K562 (cell line): ENCODE data around the gene PRKCE.

ENCODE experiments used
- MAZ ChIP-seq, 2 experiments: fragments of 450-650 bp in 1 of 2; sonication (generic) in 1 of 2; formaldehyde crosslinking; IDR thresholded peaks in 1 of 2; conservative IDR thresholded peaks in 1 of 2; 2 replicates each; pipeline versions ENCODE4 v1.4.0 to v1.5.0; 2020; ENCODE audit warnings: mild to moderate bottlenecking in 1 of 2, missing genetic modification reagents in 1 of 2
- MCM2 ChIP-seq: fragments of 450-650 bp; IDR thresholded peaks from 2 replicates; pipeline ENCODE4 v1.6.1; 2017; ENCODE audit warnings: low read depth, mild to moderate bottlenecking
- POLR2AphosphoS5 ChIP-seq: IDR thresholded peaks from 2 replicates; pipeline ENCODE4 v1.6.1; 2011; ENCODE audit warnings: mild to moderate bottlenecking, low read depth, low read length, moderate library complexity; ENCODE audit not compliant: control insufficient read depth, insufficient read depth
- ZNF140 ChIP-seq: fragments of 250-450 bp; sonication (Bioruptor Pico); IDR thresholded peaks from 2 replicates; pipeline ENCODE4 v1.8.0; 2021; ENCODE audit warnings: moderate library complexity, mild to moderate bottlenecking, inconsistent platforms
- ZNF217 ChIP-seq: sonication (generic); formaldehyde crosslinking; IDR thresholded peaks from 2 replicates; pipeline ENCODE4 v1.8.0; 2022; ENCODE audit warnings: mild to moderate bottlenecking, missing genetic modification reagents
- TF ChIP-seq, protein P1 (sequence below), 3 experiments: IDR thresholded peaks in 2 of 3; conservative IDR thresholded peaks in 1 of 3; 2 replicates each; pipeline ENCODE4 v1.5.1; 2011 to 2012; ENCODE audit warnings: low read length in 3 of 3, mild to moderate bottlenecking in 3 of 3, control low read depth in 2 of 3, improper control_type of control experiment in 1 of 3, inconsistent platforms in 1 of 3, low read depth in 1 of 3, mixed read lengths in 1 of 3, moderate library complexity in 1 of 3; ENCODE audit not compliant: insufficient read depth in 2 of 3
- TF ChIP-seq, protein P2 (sequence below): sonication (generic); formaldehyde crosslinking; IDR thresholded peaks from 2 replicates; pipeline ENCODE4 v1.8.1; 2023; ENCODE audit warnings: mild to moderate bottlenecking, missing genetic modification reagents, moderate library complexity
- TF ChIP-seq, protein P3 (sequence below), 2 experiments: fragments of 450-650 bp in 1 of 2; sonication (generic) in 1 of 2; formaldehyde crosslinking in 1 of 2; IDR thresholded peaks; 2 replicates each; pipeline versions ENCODE4 v1.7.1 to v1.9.0; 2016 to 2022; ENCODE audit warnings: inconsistent platforms in 1 of 2, mild to moderate bottlenecking in 1 of 2, missing genetic modification reagents in 1 of 2
- TF ChIP-seq, protein P4 (sequence below): sonication (generic); formaldehyde crosslinking; IDR thresholded peaks from 2 replicates; pipeline ENCODE4 v1.8.0; 2022; ENCODE audit warnings: mild to moderate bottlenecking, low read depth, missing genetic modification reagents
- TF ChIP-seq, protein P5 (sequence below): sonication (generic); formaldehyde crosslinking; IDR thresholded peaks from 2 replicates; pipeline ENCODE4 v1.8.0; 2022; ENCODE audit warnings: mild to moderate bottlenecking, missing genetic modification reagents
- TF ChIP-seq, protein P6 (sequence below): fragments of 450-650 bp; IDR thresholded peaks from 2 replicates; pipeline ENCODE4 v1.7.0; 2016; ENCODE audit warnings: borderline replicate concordance

DNA sequence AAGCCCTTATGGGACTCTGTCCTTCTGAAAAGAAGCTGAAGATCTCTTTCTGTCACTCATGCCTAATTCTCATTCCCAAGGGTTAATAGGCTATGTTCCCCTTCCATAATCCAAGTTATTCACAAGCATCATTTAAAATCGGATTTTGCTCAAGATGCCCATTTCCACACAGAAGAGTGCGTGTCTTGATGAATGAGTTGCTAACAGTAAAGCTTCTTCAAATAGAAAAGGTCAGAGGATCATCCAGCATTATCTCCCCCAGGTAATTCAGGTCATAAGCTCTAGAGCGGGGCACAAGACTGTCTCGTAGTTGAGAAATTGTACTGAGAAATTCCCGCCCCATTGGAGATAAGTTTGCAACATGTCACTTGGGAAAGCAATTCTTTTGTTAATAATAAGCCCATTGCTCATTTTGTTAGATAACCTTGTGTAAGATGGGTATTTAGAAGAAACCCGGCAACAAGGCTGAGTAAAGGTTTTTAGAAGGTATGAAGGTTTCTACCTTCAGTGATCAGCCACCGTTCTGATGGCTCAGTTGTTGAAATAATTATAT lies 355.1 kb downstream of the PRKCE start:
- TF ChIP-seq MAZ (CRISPR knock-in tag; conservative IDR thresholded peaks at IDR 0.05 in 1 of 2, IDR thresholded peaks at IDR 0.05 in 1 of 2), result no peak
- TF ChIP-seq, protein P1, sequence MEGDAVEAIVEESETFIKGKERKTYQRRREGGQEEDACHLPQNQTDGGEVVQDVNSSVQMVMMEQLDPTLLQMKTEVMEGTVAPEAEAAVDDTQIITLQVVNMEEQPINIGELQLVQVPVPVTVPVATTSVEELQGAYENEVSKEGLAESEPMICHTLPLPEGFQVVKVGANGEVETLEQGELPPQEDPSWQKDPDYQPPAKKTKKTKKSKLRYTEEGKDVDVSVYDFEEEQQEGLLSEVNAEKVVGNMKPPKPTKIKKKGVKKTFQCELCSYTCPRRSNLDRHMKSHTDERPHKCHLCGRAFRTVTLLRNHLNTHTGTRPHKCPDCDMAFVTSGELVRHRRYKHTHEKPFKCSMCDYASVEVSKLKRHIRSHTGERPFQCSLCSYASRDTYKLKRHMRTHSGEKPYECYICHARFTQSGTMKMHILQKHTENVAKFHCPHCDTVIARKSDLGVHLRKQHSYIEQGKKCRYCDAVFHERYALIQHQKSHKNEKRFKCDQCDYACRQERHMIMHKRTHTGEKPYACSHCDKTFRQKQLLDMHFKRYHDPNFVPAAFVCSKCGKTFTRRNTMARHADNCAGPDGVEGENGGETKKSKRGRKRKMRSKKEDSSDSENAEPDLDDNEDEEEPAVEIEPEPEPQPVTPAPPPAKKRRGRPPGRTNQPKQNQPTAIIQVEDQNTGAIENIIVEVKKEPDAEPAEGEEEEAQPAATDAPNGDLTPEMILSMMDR (IDR thresholded peaks at IDR 0.05 in 2 of 3, conservative IDR thresholded peaks at IDR 0.05 in 1 of 3; ENCODE audit: insufficient read depth in 2 of 3, low read depth in 1 of 3, low read length in 3 of 3), result no peak
- TF ChIP-seq, protein P2, sequence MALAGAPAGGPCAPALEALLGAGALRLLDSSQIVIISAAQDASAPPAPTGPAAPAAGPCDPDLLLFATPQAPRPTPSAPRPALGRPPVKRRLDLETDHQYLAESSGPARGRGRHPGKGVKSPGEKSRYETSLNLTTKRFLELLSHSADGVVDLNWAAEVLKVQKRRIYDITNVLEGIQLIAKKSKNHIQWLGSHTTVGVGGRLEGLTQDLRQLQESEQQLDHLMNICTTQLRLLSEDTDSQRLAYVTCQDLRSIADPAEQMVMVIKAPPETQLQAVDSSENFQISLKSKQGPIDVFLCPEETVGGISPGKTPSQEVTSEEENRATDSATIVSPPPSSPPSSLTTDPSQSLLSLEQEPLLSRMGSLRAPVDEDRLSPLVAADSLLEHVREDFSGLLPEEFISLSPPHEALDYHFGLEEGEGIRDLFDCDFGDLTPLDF, result no peak
- TF ChIP-seq, protein P3, sequence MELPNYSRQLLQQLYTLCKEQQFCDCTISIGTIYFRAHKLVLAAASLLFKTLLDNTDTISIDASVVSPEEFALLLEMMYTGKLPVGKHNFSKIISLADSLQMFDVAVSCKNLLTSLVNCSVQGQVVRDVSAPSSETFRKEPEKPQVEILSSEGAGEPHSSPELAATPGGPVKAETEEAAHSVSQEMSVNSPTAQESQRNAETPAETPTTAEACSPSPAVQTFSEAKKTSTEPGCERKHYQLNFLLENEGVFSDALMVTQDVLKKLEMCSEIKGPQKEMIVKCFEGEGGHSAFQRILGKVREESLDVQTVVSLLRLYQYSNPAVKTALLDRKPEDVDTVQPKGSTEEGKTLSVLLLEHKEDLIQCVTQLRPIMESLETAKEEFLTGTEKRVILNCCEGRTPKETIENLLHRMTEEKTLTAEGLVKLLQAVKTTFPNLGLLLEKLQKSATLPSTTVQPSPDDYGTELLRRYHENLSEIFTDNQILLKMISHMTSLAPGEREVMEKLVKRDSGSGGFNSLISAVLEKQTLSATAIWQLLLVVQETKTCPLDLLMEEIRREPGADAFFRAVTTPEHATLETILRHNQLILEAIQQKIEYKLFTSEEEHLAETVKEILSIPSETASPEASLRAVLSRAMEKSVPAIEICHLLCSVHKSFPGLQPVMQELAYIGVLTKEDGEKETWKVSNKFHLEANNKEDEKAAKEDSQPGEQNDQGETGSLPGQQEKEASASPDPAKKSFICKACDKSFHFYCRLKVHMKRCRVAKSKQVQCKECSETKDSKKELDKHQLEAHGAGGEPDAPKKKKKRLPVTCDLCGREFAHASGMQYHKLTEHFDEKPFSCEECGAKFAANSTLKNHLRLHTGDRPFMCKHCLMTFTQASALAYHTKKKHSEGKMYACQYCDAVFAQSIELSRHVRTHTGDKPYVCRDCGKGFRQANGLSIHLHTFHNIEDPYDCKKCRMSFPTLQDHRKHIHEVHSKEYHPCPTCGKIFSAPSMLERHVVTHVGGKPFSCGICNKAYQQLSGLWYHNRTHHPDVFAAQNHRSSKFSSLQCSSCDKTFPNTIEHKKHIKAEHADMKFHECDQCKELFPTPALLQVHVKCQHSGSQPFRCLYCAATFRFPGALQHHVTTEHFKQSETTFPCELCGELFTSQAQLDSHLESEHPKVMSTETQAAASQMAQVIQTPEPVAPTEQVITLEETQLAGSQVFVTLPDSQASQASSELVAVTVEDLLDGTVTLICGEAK (IDR thresholded peaks at IDR 0.05), result no peak
- TF ChIP-seq, protein P3 (CRISPR knock-in tag; IDR thresholded peaks at IDR 0.05), result no peak
- TF ChIP-seq MCM2, result no peak
- TF ChIP-seq ZNF217 (CRISPR knock-in tag), result no peak
- no peak for TF ChIP-seq POLR2AphosphoS5
- TF ChIP-seq, protein P4, sequence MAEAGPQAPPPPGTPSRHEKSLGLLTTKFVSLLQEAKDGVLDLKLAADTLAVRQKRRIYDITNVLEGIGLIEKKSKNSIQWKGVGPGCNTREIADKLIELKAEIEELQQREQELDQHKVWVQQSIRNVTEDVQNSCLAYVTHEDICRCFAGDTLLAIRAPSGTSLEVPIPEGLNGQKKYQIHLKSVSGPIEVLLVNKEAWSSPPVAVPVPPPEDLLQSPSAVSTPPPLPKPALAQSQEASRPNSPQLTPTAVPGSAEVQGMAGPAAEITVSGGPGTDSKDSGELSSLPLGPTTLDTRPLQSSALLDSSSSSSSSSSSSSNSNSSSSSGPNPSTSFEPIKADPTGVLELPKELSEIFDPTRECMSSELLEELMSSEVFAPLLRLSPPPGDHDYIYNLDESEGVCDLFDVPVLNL (CRISPR knock-in tag), result no peak
- TF ChIP-seq, protein P5, sequence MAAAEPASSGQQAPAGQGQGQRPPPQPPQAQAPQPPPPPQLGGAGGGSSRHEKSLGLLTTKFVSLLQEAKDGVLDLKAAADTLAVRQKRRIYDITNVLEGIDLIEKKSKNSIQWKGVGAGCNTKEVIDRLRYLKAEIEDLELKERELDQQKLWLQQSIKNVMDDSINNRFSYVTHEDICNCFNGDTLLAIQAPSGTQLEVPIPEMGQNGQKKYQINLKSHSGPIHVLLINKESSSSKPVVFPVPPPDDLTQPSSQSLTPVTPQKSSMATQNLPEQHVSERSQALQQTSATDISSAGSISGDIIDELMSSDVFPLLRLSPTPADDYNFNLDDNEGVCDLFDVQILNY, result no peak
- no peak for TF ChIP-seq ZNF140 (CRISPR knock-in tag)
- TF ChIP-seq, protein P6, sequence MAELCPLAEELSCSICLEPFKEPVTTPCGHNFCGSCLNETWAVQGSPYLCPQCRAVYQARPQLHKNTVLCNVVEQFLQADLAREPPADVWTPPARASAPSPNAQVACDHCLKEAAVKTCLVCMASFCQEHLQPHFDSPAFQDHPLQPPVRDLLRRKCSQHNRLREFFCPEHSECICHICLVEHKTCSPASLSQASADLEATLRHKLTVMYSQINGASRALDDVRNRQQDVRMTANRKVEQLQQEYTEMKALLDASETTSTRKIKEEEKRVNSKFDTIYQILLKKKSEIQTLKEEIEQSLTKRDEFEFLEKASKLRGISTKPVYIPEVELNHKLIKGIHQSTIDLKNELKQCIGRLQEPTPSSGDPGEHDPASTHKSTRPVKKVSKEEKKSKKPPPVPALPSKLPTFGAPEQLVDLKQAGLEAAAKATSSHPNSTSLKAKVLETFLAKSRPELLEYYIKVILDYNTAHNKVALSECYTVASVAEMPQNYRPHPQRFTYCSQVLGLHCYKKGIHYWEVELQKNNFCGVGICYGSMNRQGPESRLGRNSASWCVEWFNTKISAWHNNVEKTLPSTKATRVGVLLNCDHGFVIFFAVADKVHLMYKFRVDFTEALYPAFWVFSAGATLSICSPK, result no peak
